Caco-2 (cell line): ENCODE results near the gene GPR32. TPM values are rescaled to one million over a fixed set of nuclear protein-coding genes. Genes with fewer than 3 reads are reported as not detected.
"Not testable (repeated sequence)": the region's sequence is repeated elsewhere in the genome, so short reads cannot be mapped to it uniquely, and the experiment has no call there.

Source experiments
- BruUV-seq: library from RNA; stranded (reverse); fragments of 400-500 nt; replicated peaks from 2 replicates; lab custom pipeline; 2021; lab: Mats Ljungman, UMichigan
- CTCF ChIA-PET: fragments of 300-600 bp; sonication (Branson Sonifier 250); formaldehyde crosslinking; loops from one replicate; lab custom pipeline; 2022; ENCODE audit warnings: antibody characterized with exemption; lab: Charles Lee
- POLR2A ChIA-PET: fragments of 300-600 bp; sonication (Branson Sonifier 250); formaldehyde crosslinking; loops from one replicate; lab custom pipeline; 2022; ENCODE audit warnings: antibody characterized with exemption; lab: Charles Lee
- DNase-seq, 2 experiments: peaks; one replicate each; pipeline versions ENCODE4 v3.0.0 to v3.0.0-alpha.2; 2020 to 2022
- H3K27me3 ChIP-seq: replicated peaks from 2 replicates; pipeline ENCODE4 v1.6.0; 2011; ENCODE audit warnings: low read length; ENCODE audit not compliant: control insufficient read depth, insufficient read depth
- H3K36me3 ChIP-seq: 2 replicates; pipeline ENCODE4 v1.5.1; 2011; ENCODE audit warnings: low read length; ENCODE audit not compliant: control insufficient read depth, insufficient read depth
- H3K4me1 ChIP-seq: fragments of 250-450 bp; sonication (Bioruptor Pico); 2 replicates; pipeline ENCODE4 v1.5.1; 2020; ENCODE audit warnings: mild to moderate bottlenecking
- H3K4me3 ChIP-seq: 2 replicates; pipeline ENCODE4 v1.5.1; 2011; ENCODE audit warnings: low read depth, mild to moderate bottlenecking, control low read depth, low read length
- H3K9me3 ChIP-seq: fragments of 250-450 bp; sonication (Bioruptor Pico); 2 replicates; pipeline ENCODE4 v1.5.1; 2020; ENCODE audit warnings: mild to moderate bottlenecking, moderate library complexity
- H3K27ac Mint-ChIP-seq: one replicate; pipeline ENCODE4 v1.8.0; 2022; ENCODE audit warnings: mixed read lengths; ENCODE audit not compliant: unreplicated experiment
- H3K27me3 Mint-ChIP-seq: one replicate; pipeline ENCODE4 v1.8.0; 2022; ENCODE audit warnings: mixed read lengths; ENCODE audit not compliant: insufficient read depth, unreplicated experiment
- H3K36me3 Mint-ChIP-seq: one replicate; pipeline ENCODE4 v1.8.0; 2022; ENCODE audit warnings: mild to moderate bottlenecking, mixed read lengths; ENCODE audit not compliant: insufficient read depth, unreplicated experiment
- H3K4me1 Mint-ChIP-seq: one replicate; pipeline ENCODE4 v1.8.0; 2022; ENCODE audit warnings: low read depth, mixed read lengths; ENCODE audit not compliant: unreplicated experiment
- H3K4me3 Mint-ChIP-seq: one replicate; pipeline ENCODE4 v1.8.0; 2022; ENCODE audit warnings: mild to moderate bottlenecking, moderate library complexity, mixed read lengths; ENCODE audit not compliant: unreplicated experiment
- H3K9me3 Mint-ChIP-seq: one replicate; pipeline ENCODE4 v1.8.0; 2022; ENCODE audit warnings: mixed read lengths; ENCODE audit not compliant: unreplicated experiment
- CTCF ChIP-seq, 2 experiments: fragments of 200-600 bp in 1 of 2; IDR thresholded peaks; 1 replicate in 1 of 2; 2 replicates in 1 of 2; pipeline versions ENCODE4 v1.5.1 to v1.8.0; 2011 to 2022; ENCODE audit warnings: antibody characterized with exemption in 1 of 2, control low read depth in 1 of 2, inconsistent platforms in 1 of 2, low read depth in 1 of 2, low read length in 1 of 2, mild to moderate bottlenecking in 1 of 2, moderate library complexity in 1 of 2; ENCODE audit not compliant: insufficient read depth in 1 of 2, severe bottlenecking in 1 of 2, unreplicated experiment in 1 of 2
- intact Hi-C: fragments of 100-400 bp; cut with micrococcal nuclease; formaldehyde crosslinking; loops from one replicate; pipeline ENCODE4 v1.10.0; 2022; ENCODE audit not compliant: unreplicated experiment
- total RNA-seq: library from RNA; stranded (reverse); gene quantifications from 2 replicates; pipeline ENCODE4 v1.2.3, GENCODE V29; 2022

Gene GPR32
- total RNA-seq, 1 experiment from 2014 or later: not detected

GRCh38 chr19:50770888-50771287, 624 bp downstream of the GPR32 start:
- Mint-ChIP-seq H3K27ac (no peak overlapping the region), H3K4me3 (no peak overlapping the region), H3K27me3 (peaks cover 7% of the 10 kb centered on the region), H3K36me3 (no peaks in the 10 kb centered on the region), H3K9me3 (no peaks in the 10 kb centered on the region), H3K4me1 (no peaks in the 10 kb centered on the region)
- ChIA-PET CTCF (interaction anchor here (0.6 to 0.7 kb wide), 2 partner anchors 48 to 215 kb away, joined by 3 to 4 read pairs; no protein-coding TSS in a partner anchor), POLR2A (no interaction called here)
- no peak for DNase-seq
- H3K36me3 ChIP-seq: no peaks in the 10 kb centered on the region
- no peaks in the 10 kb centered on the region for H3K9me3 ChIP-seq
- no peak overlapping the region for H3K4me3 ChIP-seq
- H3K27me3 ChIP-seq: no peaks in the 10 kb centered on the region
- intact Hi-C loops: no loop called here
- TF ChIP-seq CTCF (IDR thresholded peaks at IDR 0.05; ENCODE audit: insufficient read depth in 1 of 2, low read depth in 1 of 2, low read length in 1 of 2, severe bottlenecking in 1 of 2, unreplicated experiment in 1 of 2): no peak
- no TSS peak for BruUV-seq
- no peaks in the 10 kb centered on the region for H3K4me1 ChIP-seq

- no peak overlapping the region for H3K27ac Mint-ChIP-seq
- TF ChIP-seq CTCF (IDR thresholded peaks at IDR 0.05; ENCODE audit: insufficient read depth in 1 of 2, low read depth in 1 of 2, low read length in 1 of 2, severe bottlenecking in 1 of 2, unreplicated experiment in 1 of 2): no peak
- no peaks in the 10 kb centered on the region for H3K36me3 Mint-ChIP-seq
- POLR2A ChIA-PET: no interaction called here
- BruUV-seq: no TSS peak
- H3K4me1 Mint-ChIP-seq: no peaks in the 10 kb centered on the region
- Histone ChIP-seq H3K36me3 (no peaks in the 10 kb centered on the region), H3K4me3 (no peak overlapping the region), H3K27me3 (no peaks in the 10 kb centered on the region), H3K9me3 (0 out of 2 replicates have a peak, but pooled peaks cover 4% of the 10 kb centered on the region), H3K4me1 (no peaks in the 10 kb centered on the region)
- intact Hi-C loops: no loop called here
- DNase-seq: peak in 1 of 2 experiments; percentile 13
- H3K4me3 Mint-ChIP-seq: no peak overlapping the region
- H3K27me3 Mint-ChIP-seq: peaks cover 11% of the 10 kb centered on the region
- H3K9me3 Mint-ChIP-seq: no peaks in the 10 kb centered on the region
- CTCF ChIA-PET: no interaction called here
These were observed 2.2 kb downstream of the GPR32 start for GRCh38 chr19:50772476-50772875.

GRCh38 chr19:50772912-50773311, 2.6 kb downstream of the GPR32 start:
- H3K9me3 Mint-ChIP-seq, H3K4me3 Mint-ChIP-seq, H3K4me3 ChIP-seq, DNase-seq, H3K27ac Mint-ChIP-seq, H3K36me3 ChIP-seq, BruUV-seq, intact Hi-C loops, H3K4me1 ChIP-seq, H3K27me3 ChIP-seq, H3K36me3 Mint-ChIP-seq, H3K4me1 Mint-ChIP-seq, H3K9me3 ChIP-seq: not testable (repeated sequence)
- ChIA-PET CTCF (interaction anchor here (0.8 kb wide), 1 partner anchor 112 kb away, joined by 4 read pairs; no protein-coding TSS in a partner anchor), POLR2A (interaction anchor here (0.6 kb wide), 1 partner anchor 18 kb away, joined by 3 read pairs; no protein-coding TSS in a partner anchor)
- peaks cover 12% of the 10 kb centered on the region for H3K27me3 Mint-ChIP-seq

GRCh38 chr19:50773454-50773853, 3.2 kb downstream of the GPR32 start:
- H3K4me1 Mint-ChIP-seq, H3K4me3 ChIP-seq, H3K4me3 Mint-ChIP-seq, DNase-seq, H3K27me3 ChIP-seq, intact Hi-C loops, H3K36me3 Mint-ChIP-seq, H3K4me1 ChIP-seq, H3K36me3 ChIP-seq, H3K9me3 ChIP-seq, BruUV-seq, H3K9me3 Mint-ChIP-seq, H3K27ac Mint-ChIP-seq: not testable (repeated sequence)
- CTCF ChIA-PET: interaction anchor here (0.8 kb wide), 1 partner anchor 113 kb away, joined by 4 read pairs; no protein-coding TSS in a partner anchor
- H3K27me3 Mint-ChIP-seq: peaks cover 17% of the 10 kb centered on the region
- POLR2A ChIA-PET: interaction anchor here (0.6 kb wide), 1 partner anchor 18 kb away, joined by 3 read pairs; no protein-coding TSS in a partner anchor
